Left kidney (tissue), 2 donors: Measurements from ENCODE around the gene MYDGF. TPM values are rescaled to one million over a fixed set of nuclear protein-coding genes. Genes with fewer than 3 reads are reported as not detected.

ENCODE experiments used
- DNase-seq: peaks from one replicate; pipeline ENCODE4 v3.0.0-alpha.2; 2013
- polyA plus RNA-seq: library from polyadenylated mRNA; unstranded; fragments of 120-200 nt; gene quantifications from one replicate; pipeline ENCODE4 v1.2.1, GENCODE V29; 2013; ENCODE audit not compliant: insufficient read length

Gene MYDGF
- polyA plus RNA-seq, 1 donor = 59.2 TPM

DNA sequence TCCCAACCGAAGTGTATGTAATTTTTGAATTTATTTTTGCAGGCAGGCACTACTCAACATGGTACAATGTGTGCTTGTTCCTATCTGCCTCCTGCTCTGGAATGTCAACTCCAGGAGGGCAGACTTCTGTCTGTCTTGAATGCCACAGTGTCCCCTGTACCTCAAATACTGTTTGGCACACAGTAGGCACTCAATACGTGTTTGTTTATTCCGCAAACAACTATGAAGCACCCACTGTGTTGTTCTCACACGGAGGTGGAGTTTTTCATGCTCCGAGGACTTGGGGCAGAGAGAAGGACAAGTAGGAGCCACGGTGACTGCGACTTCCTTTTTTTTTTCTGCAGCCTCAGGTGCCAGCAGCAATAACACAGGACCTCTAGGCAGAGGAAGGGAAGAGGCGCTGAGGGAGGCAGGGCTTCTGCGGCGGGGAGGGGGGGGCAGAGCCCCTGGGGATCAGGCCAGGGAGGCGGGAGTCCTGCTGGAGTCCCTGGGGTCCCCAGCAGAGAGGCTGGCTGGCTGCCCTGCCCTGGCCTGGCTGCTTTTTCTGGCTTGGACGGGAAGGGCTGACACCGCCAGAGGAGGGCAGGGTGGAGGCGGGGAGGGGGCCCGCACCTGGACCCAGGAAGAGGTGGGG, 60.1 kb downstream of the MYDGF start:
- DNase-seq = no peak

Other genes with a start within 250 kb of the MYDGF start
- 90.3 TPM for gene UBXN6, start 212.5 kb downstream of the MYDGF start, polyA plus RNA-seq
- gene HDGFL2, start 198.0 kb downstream of the MYDGF start, polyA plus RNA-seq = 58.8 TPM
- 1.3 TPM for gene PLIN4, start 151.9 kb downstream of the MYDGF start, polyA plus RNA-seq
- 5.3 TPM for gene PLIN5, start 135.1 kb downstream of the MYDGF start, polyA plus RNA-seq
- gene LRG1, start 130.3 kb downstream of the MYDGF start, polyA plus RNA-seq = 0.90 TPM
- gene SEMA6B, start 110.7 kb downstream of the MYDGF start, polyA plus RNA-seq = 1.5 TPM
- gene TNFAIP8L1, start 30.8 kb downstream of the MYDGF start, polyA plus RNA-seq = 13.5 TPM
- gene DPP9, start 53.5 kb upstream of the MYDGF start, polyA plus RNA-seq = 25.9 TPM
- gene FEM1A, start 121.4 kb upstream of the MYDGF start, polyA plus RNA-seq = 2.5 TPM
- gene TICAM1, start 161.4 kb upstream of the MYDGF start, polyA plus RNA-seq = 4.5 TPM
- gene PLIN3, start 197.3 kb upstream of the MYDGF start, polyA plus RNA-seq = 39.2 TPM
- gene ARRDC5, start 232.6 kb upstream of the MYDGF start, polyA plus RNA-seq = not detected
- gene UHRF1, start 239.2 kb upstream of the MYDGF start, polyA plus RNA-seq = 39.7 TPM